Bronchial epithelial cell (primary cell): ENCODE measurements around the gene GNG12. TPM values are rescaled to one million over a fixed set of nuclear protein-coding genes. Genes with fewer than 3 reads are reported as not detected.

Experiments used
- DNase-seq: peaks from one replicate; pipeline ENCODE4 v3.0.0-alpha.2; 2010; ENCODE audit warnings: low read depth
- FAIRE-seq: peaks from 2 replicates; lab custom pipeline; 2011; peaks lifted over from hg19 to GRCh38; lab: Jason Lieb, UNC
- H3K27me3 ChIP-seq: 2 replicates; pipeline ENCODE4 v1.5.1; 2011; ENCODE audit warnings: low read length; ENCODE audit not compliant: control insufficient read depth, insufficient read depth
- H3K36me3 ChIP-seq: 2 replicates; pipeline ENCODE4 v1.5.1; 2011; ENCODE audit warnings: low read length; ENCODE audit not compliant: control insufficient read depth, insufficient read depth
- H3K4me3 ChIP-seq: 2 replicates; pipeline ENCODE4 v1.5.1; 2011; ENCODE audit warnings: mild to moderate bottlenecking, low read depth, low read length, control low read depth
- CTCF ChIP-seq: IDR thresholded peaks from 2 replicates; pipeline ENCODE4 v1.5.1; 2011; ENCODE audit warnings: mild to moderate bottlenecking, moderate library complexity, low read length, control low read depth, inconsistent platforms; ENCODE audit not compliant: insufficient read depth, severe bottlenecking
- total RNA-seq: library from RNA; depleted of rRNA; stranded (reverse); fragments of >200 nt; gene quantifications from 2 replicates; pipeline ENCODE4 v1.2.1, GENCODE V29; 2014

The GNG12 gene
- total RNA-seq, 1 donor from 2014 or later, result 75.3 TPM

GRCh38 chr1:67869233-67869632 is 36.0 kb upstream of the GNG12 start:
- FAIRE-seq, result no peak
- Histone ChIP-seq H3K27me3 (no peaks in the 10 kb centered on the region), H3K4me3 (no peak overlapping the region), H3K36me3 (no peaks in the 10 kb centered on the region)
- no peak for DNase-seq
- no peak for TF ChIP-seq CTCF

- FAIRE-seq (no peak), DNase-seq (no peak)
- no peaks in the 10 kb centered on the region for H3K36me3 ChIP-seq
- no peaks in the 10 kb centered on the region for H3K27me3 ChIP-seq
- H3K4me3 ChIP-seq, result no peak overlapping the region
- TF ChIP-seq CTCF, result no peak
Observed at GRCh38 chr1:67863637-67864036, 30.4 kb upstream of the GNG12 start.

- no peaks in the 10 kb centered on the region for H3K27me3 ChIP-seq
- FAIRE-seq (no peak), DNase-seq (no peak)
- TF ChIP-seq CTCF, result no peak
- H3K4me3 ChIP-seq, result no peak overlapping the region
- H3K36me3 ChIP-seq, result no peaks in the 10 kb centered on the region
Observed at GRCh38 chr1:67862685-67863084, 29.4 kb upstream of the GNG12 start.

- Histone ChIP-seq H3K4me3 (no peak overlapping the region), H3K27me3 (no peaks in the 10 kb centered on the region), H3K36me3 (no peaks in the 10 kb centered on the region)
- TF ChIP-seq CTCF, result no peak
- no peak for FAIRE-seq
- no peak for DNase-seq
Observed at GRCh38 chr1:67861856-67862516, 28.7 kb upstream of the GNG12 start.

- H3K36me3 ChIP-seq, result no peaks in the 10 kb centered on the region
- FAIRE-seq, result no peak
- H3K4me3 ChIP-seq, result no peak overlapping the region
- no peaks in the 10 kb centered on the region for H3K27me3 ChIP-seq
- no peak for TF ChIP-seq CTCF
- no peak for DNase-seq
Observed at GRCh38 chr1:67860776-67861175, 27.5 kb upstream of the GNG12 start.

GRCh38 chr1:67856921-67857320 is 23.7 kb upstream of the GNG12 start:
- Histone ChIP-seq H3K36me3 (no peaks in the 10 kb centered on the region), H3K27me3 (no peaks in the 10 kb centered on the region), H3K4me3 (no peak overlapping the region)
- DNase-seq, result no peak
- no peak for FAIRE-seq
- TF ChIP-seq CTCF, result no peak
